ENCODE data around the gene HDAC8.

DNA sequence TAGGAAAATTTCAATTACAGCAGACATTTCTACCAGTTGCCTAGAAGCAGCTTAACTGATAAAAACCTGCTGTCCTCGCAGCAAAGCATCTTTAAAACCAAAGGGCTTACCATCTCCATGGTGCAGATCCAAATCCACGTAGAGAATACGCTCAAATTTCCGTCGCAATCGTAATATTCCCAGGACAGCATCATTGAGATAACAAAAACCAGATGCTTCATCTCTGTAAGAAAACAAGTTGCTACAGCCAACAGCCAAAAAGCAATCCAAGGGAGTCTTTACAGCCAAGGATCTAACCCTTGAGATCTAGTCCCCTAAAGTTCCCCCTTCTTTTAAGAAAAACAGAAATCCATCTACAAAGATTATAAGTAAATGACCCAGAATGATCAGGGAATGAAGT lies 77.6 kb downstream of the HDAC8 start:
- no peak for TF ChIP-seq CTCF (IDR thresholded peaks at IDR 0.05 in 2 of 3, conservative IDR thresholded peaks at IDR 0.05 in 1 of 3; ENCODE audit: insufficient read depth in 2 of 3, low read depth in 1 of 3, low read length in 3 of 3)
- TF ChIP-seq BRD9 (IDR thresholded peaks at IDR 0.05; ENCODE audit: low read depth, partially characterized antibody), result no peak
- TF ChIP-seq POLR2A (conservative IDR thresholded peaks at IDR 0.05), result no peak
